Measurements from ENCODE around the gene SMIM41. TPM values are rescaled to one million over a fixed set of nuclear protein-coding genes. Genes with fewer than 3 reads are reported as not detected.

SMIM41 gene
- total RNA-seq, 1 experiment from 2014 or later: 0.12 TPM

- no peak for DNase-seq (ENCODE audit: extremely low read depth, low read depth)
Measured at GRCh38 chr12:52157566-52158150, 78.2 kb downstream of the SMIM41 start.

Other genes starting within 250 kb of the SMIM41 start
- gene FIGNL2, start 231.0 kb upstream of the SMIM41 start, total RNA-seq (2014; rRNA removed; shearing (Covaris generic)): 0.06 and 0.10 TPM in 2 replicates
- not detected in 2 replicates for gene ANKRD33, start 191.6 kb upstream of the SMIM41 start, total RNA-seq (2014; rRNA removed; shearing (Covaris generic))
- gene ACVRL1, start 172.2 kb upstream of the SMIM41 start, total RNA-seq (2014; rRNA removed; shearing (Covaris generic)): not detected in 2 replicates
- gene ACVR1B, start 128.0 kb upstream of the SMIM41 start, total RNA-seq (2014; rRNA removed; shearing (Covaris generic)): 7.4 and 7.7 TPM in 2 replicates
- gene TAMALIN, start 72.8 kb upstream of the SMIM41 start, total RNA-seq (2014; rRNA removed; shearing (Covaris generic)): 0.32 TPM in 1 of 2 replicates, not detected in the other
- gene NR4A1, start 28.3 kb upstream of the SMIM41 start, total RNA-seq (2014; rRNA removed; shearing (Covaris generic)): 92.3 and 94.6 TPM in 2 replicates
- gene ATG101, start 9.7 kb upstream of the SMIM41 start, total RNA-seq (2014; rRNA removed; shearing (Covaris generic)): 92.1 and 96.9 TPM in 2 replicates
- gene KRT80, start 112.3 kb downstream of the SMIM41 start, total RNA-seq (2014; rRNA removed; shearing (Covaris generic)): 36.0 and 41.3 TPM in 2 replicates
- 23.1 and 25.5 TPM in 2 replicates for gene KRT7, start 153.5 kb downstream of the SMIM41 start, total RNA-seq (2014; rRNA removed; shearing (Covaris generic))
- gene KRT86, start 194.9 kb downstream of the SMIM41 start, total RNA-seq (2014; rRNA removed; shearing (Covaris generic)): 0.78 and 0.92 TPM in 2 replicates
- gene KRT81, start 211.8 kb downstream of the SMIM41 start, total RNA-seq (2014; rRNA removed; shearing (Covaris generic)): 40.6 and 54.3 TPM in 2 replicates
- gene KRT83, start 241.7 kb downstream of the SMIM41 start, total RNA-seq (2014; rRNA removed; shearing (Covaris generic)): 1.4 and 1.7 TPM in 2 replicates